Measurements from ENCODE around the gene TMEM131L. TPM values are rescaled to one million over a fixed set of nuclear protein-coding genes. Genes with fewer than 3 reads are reported as not detected.

Gene TMEM131L, protein sequence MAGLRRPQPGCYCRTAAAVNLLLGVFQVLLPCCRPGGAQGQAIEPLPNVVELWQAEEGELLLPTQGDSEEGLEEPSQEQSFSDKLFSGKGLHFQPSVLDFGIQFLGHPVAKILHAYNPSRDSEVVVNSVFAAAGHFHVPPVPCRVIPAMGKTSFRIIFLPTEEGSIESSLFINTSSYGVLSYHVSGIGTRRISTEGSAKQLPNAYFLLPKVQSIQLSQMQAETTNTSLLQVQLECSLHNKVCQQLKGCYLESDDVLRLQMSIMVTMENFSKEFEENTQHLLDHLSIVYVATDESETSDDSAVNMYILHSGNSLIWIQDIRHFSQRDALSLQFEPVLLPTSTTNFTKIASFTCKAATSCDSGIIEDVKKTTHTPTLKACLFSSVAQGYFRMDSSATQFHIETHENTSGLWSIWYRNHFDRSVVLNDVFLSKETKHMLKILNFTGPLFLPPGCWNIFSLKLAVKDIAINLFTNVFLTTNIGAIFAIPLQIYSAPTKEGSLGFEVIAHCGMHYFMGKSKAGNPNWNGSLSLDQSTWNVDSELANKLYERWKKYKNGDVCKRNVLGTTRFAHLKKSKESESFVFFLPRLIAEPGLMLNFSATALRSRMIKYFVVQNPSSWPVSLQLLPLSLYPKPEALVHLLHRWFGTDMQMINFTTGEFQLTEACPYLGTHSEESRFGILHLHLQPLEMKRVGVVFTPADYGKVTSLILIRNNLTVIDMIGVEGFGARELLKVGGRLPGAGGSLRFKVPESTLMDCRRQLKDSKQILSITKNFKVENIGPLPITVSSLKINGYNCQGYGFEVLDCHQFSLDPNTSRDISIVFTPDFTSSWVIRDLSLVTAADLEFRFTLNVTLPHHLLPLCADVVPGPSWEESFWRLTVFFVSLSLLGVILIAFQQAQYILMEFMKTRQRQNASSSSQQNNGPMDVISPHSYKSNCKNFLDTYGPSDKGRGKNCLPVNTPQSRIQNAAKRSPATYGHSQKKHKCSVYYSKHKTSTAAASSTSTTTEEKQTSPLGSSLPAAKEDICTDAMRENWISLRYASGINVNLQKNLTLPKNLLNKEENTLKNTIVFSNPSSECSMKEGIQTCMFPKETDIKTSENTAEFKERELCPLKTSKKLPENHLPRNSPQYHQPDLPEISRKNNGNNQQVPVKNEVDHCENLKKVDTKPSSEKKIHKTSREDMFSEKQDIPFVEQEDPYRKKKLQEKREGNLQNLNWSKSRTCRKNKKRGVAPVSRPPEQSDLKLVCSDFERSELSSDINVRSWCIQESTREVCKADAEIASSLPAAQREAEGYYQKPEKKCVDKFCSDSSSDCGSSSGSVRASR (N-terminal part only)
- 4.1 to 6.2 TPM (median 5.3 TPM) in 5 replicates for total RNA-seq (2022; extraction: Qiagen RNA extraction; ENCODE audit: low read depth)

DNA sequence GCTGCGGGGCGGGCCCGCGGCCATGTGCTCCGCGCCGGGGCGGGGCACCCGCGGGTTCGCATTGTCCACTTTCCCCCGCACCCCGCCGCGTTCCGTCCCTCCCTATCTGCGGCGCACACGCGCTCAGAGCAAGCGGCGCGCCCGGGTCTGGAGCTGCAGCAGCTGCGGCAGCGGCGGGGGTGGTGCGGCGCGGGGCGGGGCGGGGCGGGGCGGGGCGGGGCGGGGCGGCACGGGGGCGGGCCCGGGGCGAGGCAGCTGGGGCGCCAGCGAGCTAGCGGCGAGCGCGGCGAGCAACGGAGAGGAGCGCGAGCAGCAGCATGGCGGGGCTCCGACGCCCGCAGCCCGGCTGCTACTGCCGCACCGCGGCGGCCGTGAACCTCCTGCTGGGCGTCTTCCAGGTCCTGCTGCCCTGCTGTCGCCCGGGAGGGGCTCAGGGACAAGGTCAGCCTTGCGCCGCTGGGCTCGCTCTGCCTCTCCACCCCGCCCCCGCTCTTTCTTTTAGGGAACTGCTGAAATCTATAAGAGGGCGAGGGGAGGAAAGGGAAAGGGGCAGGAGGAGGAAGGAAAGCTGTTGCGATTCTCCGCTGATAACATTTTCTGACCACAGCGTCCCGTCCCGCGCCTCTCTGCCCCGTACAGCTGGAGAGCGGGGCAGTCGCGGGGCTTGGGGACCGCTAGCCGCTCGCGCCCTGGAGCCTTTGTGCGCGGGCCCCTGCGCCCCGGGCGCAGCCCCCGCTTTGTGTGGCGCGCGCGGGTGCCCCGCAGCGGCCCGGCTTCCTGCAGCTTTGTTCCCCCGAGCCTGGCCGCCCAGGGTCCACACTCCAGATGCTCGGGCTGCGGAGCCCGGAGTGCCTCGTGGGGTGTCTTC lies at the start of gene TMEM131L:
Gene TMEM131L, plus strand, starts transcription at position 280 of the 868 bp plus-strand sequence. Its CDS starts 38 bp downstream, at position 318.

DNA sequence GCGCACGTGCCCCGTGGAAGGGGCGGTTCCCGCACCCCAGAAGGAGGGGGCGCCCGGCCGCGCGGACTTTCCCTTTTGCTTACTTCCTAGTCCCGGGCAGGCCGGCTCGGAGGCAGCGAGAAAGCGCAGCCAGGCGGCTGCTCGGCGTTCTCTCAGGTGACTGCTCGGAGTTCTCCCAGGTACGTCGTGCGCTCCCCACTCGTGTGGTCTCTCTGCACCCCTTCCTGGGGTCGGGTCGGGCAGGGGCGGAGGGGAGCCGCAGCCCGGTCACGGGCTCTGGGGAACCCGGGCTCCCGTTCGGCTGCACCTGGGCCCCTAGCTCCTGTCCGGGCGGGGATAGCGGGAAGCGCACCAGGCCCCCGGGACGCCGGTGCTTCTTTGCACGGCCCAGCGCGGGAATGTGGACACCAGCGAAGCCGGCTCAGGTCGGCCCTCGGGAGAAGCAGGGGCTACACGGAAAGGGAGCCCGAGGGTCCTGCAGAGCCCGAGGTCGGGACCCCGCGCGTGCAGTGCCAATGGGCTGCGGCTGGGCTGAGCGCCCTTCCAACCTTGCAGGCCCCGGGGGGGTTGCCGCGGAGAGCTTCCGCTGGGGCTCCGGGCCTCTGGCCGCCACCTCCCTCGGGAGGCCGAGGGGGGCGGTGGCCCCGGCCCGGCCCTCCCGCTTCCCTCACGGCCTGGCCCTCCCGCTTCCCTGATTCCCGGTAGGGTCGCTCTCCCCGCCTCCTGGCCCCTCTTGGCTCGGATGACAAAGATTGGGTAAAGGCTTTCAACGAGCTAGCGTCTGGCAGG lies 218.2 kb downstream of the TMEM131L start, which contains the start of gene TLR2:
Gene TLR2, plus strand, starts transcription at position 99 of the 789 bp plus-strand sequence. CDS start 18,628 bp downstream, outside the sequence.

Other genes with a start within 250 kb of the TMEM131L start
- 10.6 to 19.7 TPM (median 13.5 TPM) in 5 replicates for gene MND1, start 121.7 kb upstream of the TMEM131L start, total RNA-seq (2022; extraction: Qiagen RNA extraction; ENCODE audit: low read depth)
- 0.08 to 0.37 TPM (median 0.18 TPM) in 4 of 5 replicates, not detected in the other for gene TLR2, start 217.9 kb downstream of the TMEM131L start, total RNA-seq (2022; extraction: Qiagen RNA extraction; ENCODE audit: low read depth)

All from A549 treated with RU486 at 1 μM for 4 hours (cell line).